HG02610 (cell line): Measurements from ENCODE around the gene ANTXR1.

Experiments
- ATAC-seq: cut with Tn5 transposase; IDR thresholded peaks from one replicate; pipeline ENCODE4 v1.9.1; 2021; ENCODE audit warnings: mild to moderate bottlenecking, moderate library complexity; ENCODE audit not compliant: unreplicated experiment

ANTXR1 gene

GRCh38 chr2:69203166-69203985, 190.4 kb downstream of the ANTXR1 start:
- no peak for ATAC-seq

- ATAC-seq: no peak
These were observed 191.7 kb downstream of the ANTXR1 start for GRCh38 chr2:69204654-69205053.

GRCh38 chr2:69205076-69205475, 192.1 kb downstream of the ANTXR1 start:
- ATAC-seq: no peak

GRCh38 chr2:69205491-69205890, 192.5 kb downstream of the ANTXR1 start:
- ATAC-seq: no peak

GRCh38 chr2:69208023-69208595, 195.1 kb downstream of the ANTXR1 start:
- ATAC-seq: no peak

GRCh38 chr2:69209482-69209881, 196.5 kb downstream of the ANTXR1 start:
- ATAC-seq: no peak

- ATAC-seq: no peak
These were observed 197.4 kb downstream of the ANTXR1 start for GRCh38 chr2:69210385-69210784.

GRCh38 chr2:69211048-69211447, 198.1 kb downstream of the ANTXR1 start:
- ATAC-seq: no peak

- ATAC-seq: no peak
These were observed 198.7 kb downstream of the ANTXR1 start for GRCh38 chr2:69211686-69212085.

- no peak for ATAC-seq
These were observed 199.5 kb downstream of the ANTXR1 start for GRCh38 chr2:69212238-69213028.

- ATAC-seq: no peak
These were observed 200.2 kb downstream of the ANTXR1 start for GRCh38 chr2:69213201-69213600.

- no peak for ATAC-seq
These were observed 200.8 kb downstream of the ANTXR1 start for GRCh38 chr2:69213782-69214181.

GRCh38 chr2:69214898-69215297, 201.9 kb downstream of the ANTXR1 start:
- no peak for ATAC-seq

GRCh38 chr2:69216535-69217332, 203.8 kb downstream of the ANTXR1 start:
- ATAC-seq: no peak

GRCh38 chr2:69217333-69218080, 204.5 kb downstream of the ANTXR1 start:
- no peak for ATAC-seq

- no peak for ATAC-seq
These were observed 208.5 kb downstream of the ANTXR1 start for GRCh38 chr2:69221512-69221911.

GRCh38 chr2:69221960-69222751, 209.2 kb downstream of the ANTXR1 start:
- ATAC-seq: no peak

GRCh38 chr2:69222953-69223658, 210.1 kb downstream of the ANTXR1 start:
- ATAC-seq: no peak
